H1 (cell line): ENCODE data around the gene FOXL2. TPM values are rescaled to one million over a fixed set of nuclear protein-coding genes. Genes with fewer than 3 reads are reported as not detected.

Experiments used
- SAP30 ChIP-seq: fragments of 300-600 bp; sonication (generic); IDR thresholded peaks from 2 replicates; pipeline ENCODE4 v1.7.1; 2012; ENCODE audit warnings: low read length, moderate library complexity, mild to moderate bottlenecking, inconsistent platforms; ENCODE audit not compliant: insufficient read depth, insufficient replicate concordance
- TAF1 ChIP-seq: IDR thresholded peaks from 2 replicates; pipeline ENCODE4 v1.6.1; 2011; ENCODE audit warnings: mild to moderate bottlenecking, low read depth, low read length
- polyA plus RNA-seq, 7 experiments: library from polyadenylated mRNA; depleted of rRNA in 3 of 7; stranded (reverse) in 5 of 7; unstranded in 2 of 7; fragments of >200 nt in 5 of 7; fragments of 200-250 nt in 2 of 7; gene quantifications; 1 replicate in 5 of 7; 2 replicates in 1 of 7; 4 replicates in 1 of 7; pipeline versions ENCODE4 v1.2.1 to v1.2.3, GENCODE V29; 2011 to 2013; ENCODE audit warnings: missing spikeins in 2 of 7, mixed read lengths in 2 of 7
- total RNA-seq: library from RNA; stranded (reverse); fragmentation: NEBNext Ultra II Directional; extraction: Animal tissue kit (Norgen Biotek cat#: 25700); gene quantifications from 2 replicates; pipeline ENCODE4 v1.2.1, GENCODE V29; 2021

FOXL2 gene
- total and polyA plus RNA-seq, 2 of the 8 experiments (the other 6 are each of a cell fraction or from before 2014, with no cell fraction given): 0.59 to 2.4 TPM

- TF ChIP-seq SAP30 (no peak), TAF1 (no peak)
These were observed 18.1 kb downstream of the FOXL2 start (continued) for GRCh38 chr3:138928727-138929372.
